Measurements from ENCODE around the gene IMPG2. TPM values are rescaled to one million over a fixed set of nuclear protein-coding genes. Genes with fewer than 3 reads are reported as not detected.

IMPG2 gene
- total RNA-seq, 1 experiment from 2014 or later = 0.04 TPM

DNA sequence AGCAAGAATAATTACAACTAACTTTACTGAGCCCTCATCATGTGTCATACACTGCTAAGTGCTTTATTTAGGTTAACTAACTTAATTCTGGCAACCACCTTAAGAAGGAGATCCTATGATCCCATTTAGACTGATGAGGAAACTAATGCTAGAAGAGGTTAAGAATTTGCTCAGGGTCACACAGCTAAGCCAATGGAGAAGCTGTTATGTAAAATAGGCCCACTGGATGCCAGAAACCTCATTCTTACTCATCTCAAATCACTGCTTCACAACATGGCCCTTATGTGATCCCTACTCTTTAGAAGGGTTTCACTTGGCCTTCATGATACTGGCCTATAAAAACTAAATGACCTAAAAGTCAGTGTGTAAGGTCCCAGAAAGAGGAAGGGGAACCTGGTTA is 41.2 kb downstream of the IMPG2 start:
- Histone ChIP-seq H3K23ac (ENCODE audit: insufficient read length, low read depth, low read length) (no peak overlapping the region), H3K27ac (ENCODE audit: insufficient read length, low read depth, low read length) (no peak overlapping the region), H4K20me1 (ENCODE audit: control insufficient read depth, insufficient read depth, insufficient read length) (no peaks in the 10 kb centered on the region), H3K9ac (ENCODE audit: extremely low read depth, insufficient read length, low read length) (no peak overlapping the region), H2AK5ac (ENCODE audit: insufficient read length, low read length) (no peak overlapping the region), H3K9me3 (ENCODE audit: control insufficient read depth, low read depth, low read length) (no peaks in the 10 kb centered on the region), H3K79me1 (ENCODE audit: insufficient read depth, low read depth, low read length, poor library complexity, severe bottlenecking) (no peaks in the 10 kb centered on the region), H3K14ac (ENCODE audit: insufficient read depth, low read length) (no peak overlapping the region), H3K4ac (ENCODE audit: low read depth, low read length) (no peak overlapping the region), H2BK15ac (ENCODE audit: low read depth, low read length) (no peak overlapping the region), H4K5ac (ENCODE audit: insufficient read length, low read depth, low read length) (no peak overlapping the region), H2BK5ac (ENCODE audit: insufficient read length, low read length) (no peak overlapping the region), H2AFZ (ENCODE audit: low read length) (no peak overlapping the region), H2BK20ac (ENCODE audit: low read depth, low read length, poor library complexity, severe bottlenecking) (no peak overlapping the region), H4K8ac (replicated peaks; ENCODE audit: insufficient read length, low read depth, low read length) (no peak overlapping the region), H3K27me3 (ENCODE audit: insufficient read depth, low read length) (peaks cover 5% of the 10 kb centered on the region; the same call in 1 of the 2 replicates), H3K18ac (ENCODE audit: insufficient read length, low read depth, low read length) (no peak overlapping the region), H3K23me2 (ENCODE audit: insufficient read length, low read depth, low read length, poor library complexity, severe bottlenecking) (no peaks in the 10 kb centered on the region), H3T11ph (ENCODE audit: low read length) (no peak overlapping the region), H3K4me1 (ENCODE audit: insufficient read depth, low read length) (no peaks in the 10 kb centered on the region; the same call in 1 of the 2 replicates), H2BK120ac (ENCODE audit: low read depth, low read length, poor library complexity, severe bottlenecking) (no peak overlapping the region), H3K79me2 (ENCODE audit: insufficient read depth, low read length) (no peaks in the 10 kb centered on the region), H2BK12ac (ENCODE audit: insufficient read length, low read depth, low read length) (no peak overlapping the region), H3K4me2 (ENCODE audit: insufficient read depth, insufficient read length, low read length) (no peak overlapping the region), H3K56ac (ENCODE audit: insufficient read length, low read depth, low read length) (no peak overlapping the region), H4K91ac (ENCODE audit: insufficient read length, low read depth, low read length) (no peak overlapping the region)
- DNase-seq = no peak
- Mint-ChIP-seq H3K4me1 (peaks cover 15 to 21% of the 10 kb centered on the region in 2 experiments), H3K27ac (no peak overlapping the region), H3K36me3 (ENCODE audit: insufficient read depth in 1 of 3, low read depth in 3 of 3) (no peaks in the 10 kb centered on the region), H3K4me3 (no peak overlapping the region), H3K27me3 (ENCODE audit: low read depth) (peaks cover 34% of the 10 kb centered on the region), H3K9me3 (no peaks in the 10 kb centered on the region)
- TF ChIP-seq, protein P1, sequence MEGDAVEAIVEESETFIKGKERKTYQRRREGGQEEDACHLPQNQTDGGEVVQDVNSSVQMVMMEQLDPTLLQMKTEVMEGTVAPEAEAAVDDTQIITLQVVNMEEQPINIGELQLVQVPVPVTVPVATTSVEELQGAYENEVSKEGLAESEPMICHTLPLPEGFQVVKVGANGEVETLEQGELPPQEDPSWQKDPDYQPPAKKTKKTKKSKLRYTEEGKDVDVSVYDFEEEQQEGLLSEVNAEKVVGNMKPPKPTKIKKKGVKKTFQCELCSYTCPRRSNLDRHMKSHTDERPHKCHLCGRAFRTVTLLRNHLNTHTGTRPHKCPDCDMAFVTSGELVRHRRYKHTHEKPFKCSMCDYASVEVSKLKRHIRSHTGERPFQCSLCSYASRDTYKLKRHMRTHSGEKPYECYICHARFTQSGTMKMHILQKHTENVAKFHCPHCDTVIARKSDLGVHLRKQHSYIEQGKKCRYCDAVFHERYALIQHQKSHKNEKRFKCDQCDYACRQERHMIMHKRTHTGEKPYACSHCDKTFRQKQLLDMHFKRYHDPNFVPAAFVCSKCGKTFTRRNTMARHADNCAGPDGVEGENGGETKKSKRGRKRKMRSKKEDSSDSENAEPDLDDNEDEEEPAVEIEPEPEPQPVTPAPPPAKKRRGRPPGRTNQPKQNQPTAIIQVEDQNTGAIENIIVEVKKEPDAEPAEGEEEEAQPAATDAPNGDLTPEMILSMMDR (conservative IDR thresholded peaks at IDR 0.05) = no peak

Data from H9 (cell line).